Gastrocnemius medialis (tissue), 4 donors: Measurements from ENCODE around the gene LRRK1. TPM values are rescaled to one million over a fixed set of nuclear protein-coding genes. Genes with fewer than 3 reads are reported as not detected.

ENCODE experiments used
- ATAC-seq, 2 donors: fragments of 150-250 bp; one replicate each; pipeline ENCODE4 v1.9.1; 2016
- DNase-seq, 2 donors: peaks; one replicate each; pipeline ENCODE4 v3.0.0-alpha.2; 2019
- H3K27ac ChIP-seq, 4 donors: fragments of 200-600 bp; sonication (generic); 1 replicate in 1 of 4; 2 replicates in 3 of 4; pipeline ENCODE4 v1.5.1; 2016 to 2018; ENCODE audit warnings: mild to moderate bottlenecking in 2 of 4, moderate library complexity in 1 of 4
- H3K27me3 ChIP-seq, 3 donors: fragments of 200-600 bp; sonication (generic) in 2 of 3; 1 replicate in 1 of 3; 2 replicates in 2 of 3; pipeline versions ENCODE4 v1.5.1 to v1.6.0; 2016 to 2019; ENCODE audit warnings: mild to moderate bottlenecking in 1 of 3, moderate library complexity in 1 of 3
- H3K36me3 ChIP-seq, 2 donors: fragments of 200-600 bp; sonication (generic) in 1 of 2; one replicate each; pipeline ENCODE4 v1.5.1; 2017 to 2018
- H3K4me1 ChIP-seq, 2 donors: fragments of 200-600 bp; sonication (generic) in 1 of 2; one replicate each; pipeline ENCODE4 v1.5.1; 2016 to 2017; ENCODE audit warnings: mild to moderate bottlenecking in 2 of 2
- H3K4me3 ChIP-seq, 4 donors: fragments of 200-600 bp; sonication (generic) in 3 of 4; 1 replicate in 1 of 4; 2 replicates in 3 of 4; pipeline ENCODE4 v1.5.1; 2016 to 2019; ENCODE audit warnings: mild to moderate bottlenecking in 2 of 4
- H3K9me3 ChIP-seq, 3 donors: fragments of 200-600 bp; sonication (generic) in 2 of 3; 1 replicate in 1 of 3; 2 replicates in 2 of 3; pipeline ENCODE4 v1.5.1; 2016 to 2019
- POLR2A ChIP-seq, 2 donors: fragments of 450-650 bp; IDR thresholded peaks; one replicate each; pipeline ENCODE4 v1.6.1; 2017; ENCODE audit warnings: antibody characterized with exemption in 2 of 2, mild to moderate bottlenecking in 2 of 2, moderate library complexity in 2 of 2
- in situ Hi-C, 4 donors: fragments of 200-750 bp; cut with MboI; loops; one replicate each; pipeline versions ENCODE4 v1.15.0 to v1.8.0; 2017; ENCODE audit warnings: low sequenced_read_pairs in 4 of 4
- intact Hi-C: fragments of 100-400 bp; cut with DNase I; formaldehyde crosslinking; loops from one replicate; pipeline ENCODE4 v1.15.1; 2023; ENCODE audit warnings: low total_unique reads
- total RNA-seq, 4 donors: library from RNA; depleted of rRNA; stranded (reverse); fragments of >200 nt; gene quantifications; one replicate each; pipeline versions ENCODE4 v1.1.0 to v1.2.3, GENCODE V29; 2016
- TF ChIP-seq, protein P1 (sequence below), 5 experiments: fragments of 450-650 bp in 3 of 5; fragments of 200-600 bp in 2 of 5; sonication (generic) in 2 of 5; IDR thresholded peaks in 4 of 5; conservative IDR thresholded peaks in 1 of 5; 1 replicate in 4 of 5; 2 replicates in 1 of 5; pipeline ENCODE4 v1.5.1; 2016 to 2019; ENCODE audit warnings: antibody characterized with exemption in 5 of 5, mild to moderate bottlenecking in 3 of 5, moderate library complexity in 3 of 5

The LRRK1 gene
- total RNA-seq, 4 donors from 2014 or later: 0.87 to 5.6 (median 1.7) TPM

DNA sequence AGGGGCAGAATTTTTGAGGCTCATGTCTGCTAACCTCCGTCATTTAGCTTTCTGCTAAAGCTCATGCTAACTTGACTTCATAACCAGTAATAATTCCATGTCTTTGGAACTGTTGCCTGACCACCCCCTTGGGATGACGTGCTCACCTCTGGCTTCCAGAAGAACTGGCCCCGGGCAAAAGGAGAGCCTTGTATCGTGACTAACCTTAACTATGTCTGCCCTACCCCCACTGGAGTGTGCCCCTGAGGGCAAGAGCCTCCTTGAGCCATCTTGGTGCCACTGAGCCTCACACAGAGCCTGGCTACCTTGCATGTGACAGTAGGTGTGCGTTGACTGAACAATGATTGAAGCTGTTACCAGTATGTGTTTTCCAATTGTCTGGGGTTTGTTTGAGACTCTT is 4.7 kb downstream of the LRRK1 start:
- ATAC-seq (no peak), DNase-seq (no peak)
- Histone ChIP-seq H3K36me3 (no peaks in the 10 kb centered on the region), H3K4me1 (no peaks in the 10 kb centered on the region), H3K9me3 (no peaks in the 10 kb centered on the region), H3K27me3 (peaks cover 0 to 4% (median under 1%) of the 10 kb centered on the region in 3 donors), H3K27ac (no peak overlapping the region), H3K4me3 (no peak overlapping the region)
- TF ChIP-seq, protein P1, sequence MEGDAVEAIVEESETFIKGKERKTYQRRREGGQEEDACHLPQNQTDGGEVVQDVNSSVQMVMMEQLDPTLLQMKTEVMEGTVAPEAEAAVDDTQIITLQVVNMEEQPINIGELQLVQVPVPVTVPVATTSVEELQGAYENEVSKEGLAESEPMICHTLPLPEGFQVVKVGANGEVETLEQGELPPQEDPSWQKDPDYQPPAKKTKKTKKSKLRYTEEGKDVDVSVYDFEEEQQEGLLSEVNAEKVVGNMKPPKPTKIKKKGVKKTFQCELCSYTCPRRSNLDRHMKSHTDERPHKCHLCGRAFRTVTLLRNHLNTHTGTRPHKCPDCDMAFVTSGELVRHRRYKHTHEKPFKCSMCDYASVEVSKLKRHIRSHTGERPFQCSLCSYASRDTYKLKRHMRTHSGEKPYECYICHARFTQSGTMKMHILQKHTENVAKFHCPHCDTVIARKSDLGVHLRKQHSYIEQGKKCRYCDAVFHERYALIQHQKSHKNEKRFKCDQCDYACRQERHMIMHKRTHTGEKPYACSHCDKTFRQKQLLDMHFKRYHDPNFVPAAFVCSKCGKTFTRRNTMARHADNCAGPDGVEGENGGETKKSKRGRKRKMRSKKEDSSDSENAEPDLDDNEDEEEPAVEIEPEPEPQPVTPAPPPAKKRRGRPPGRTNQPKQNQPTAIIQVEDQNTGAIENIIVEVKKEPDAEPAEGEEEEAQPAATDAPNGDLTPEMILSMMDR (IDR thresholded peaks at IDR 0.05 in 4 of 5, conservative IDR thresholded peaks at IDR 0.05 in 1 of 5): no peak
- TF ChIP-seq POLR2A (IDR thresholded peaks at IDR 0.05): no peak
- intact Hi-C loops: no loop called here
- in situ Hi-C loops: loop anchor here in 3 of 4 donors (10.0 to 25.0 kb wide), 2 partner anchors 81 to 338 kb away; partner anchors contain the start of gene CHSY1 (in 2 of the 3)

DNA sequence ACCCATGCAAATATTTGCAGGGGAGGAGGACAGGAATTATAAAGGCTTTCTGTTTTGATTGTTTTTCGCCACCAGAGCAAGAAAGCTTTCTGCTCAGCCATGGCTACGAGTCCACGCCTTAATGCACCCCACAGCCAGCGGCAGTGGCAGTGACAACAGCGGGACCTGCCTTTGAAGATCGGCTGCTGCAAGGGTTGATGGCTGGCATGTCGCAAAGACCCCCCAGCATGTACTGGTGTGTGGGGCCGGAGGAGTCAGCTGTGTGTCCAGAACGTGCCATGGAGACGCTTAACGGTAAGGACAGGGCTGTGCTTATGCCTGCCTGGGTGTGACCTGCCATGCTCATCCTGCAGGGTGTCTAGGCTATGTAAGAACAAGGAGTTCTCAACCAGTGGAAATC is 5.3 kb downstream of the LRRK1 start:
- ATAC-seq: no peak
- intact Hi-C loops: no loop called here
- in situ Hi-C loops: loop anchor here in 3 of 4 donors (10.0 to 25.0 kb wide), 2 partner anchors 80 to 338 kb away; partner anchors contain the start of gene CHSY1 (in 2 of the 3)

GRCh38 chr15:100925480-100925879 is 6.3 kb downstream of the LRRK1 start:
- no peak for DNase-seq
- intact Hi-C loops (no loop called here), in situ Hi-C loops (loop anchor here in 1 of 4 donors (10.0 kb wide), 1 partner anchor 79 kb away; no protein-coding TSS in a partner anchor)
- Histone ChIP-seq H3K36me3 (no peaks in the 10 kb centered on the region), H3K4me3 (no peak overlapping the region), H3K4me1 (no peaks in the 10 kb centered on the region), H3K27me3 (no peaks in the 10 kb centered on the region), H3K9me3 (no peaks in the 10 kb centered on the region), H3K27ac (no peak overlapping the region)
- no peak for TF ChIP-seq POLR2A (IDR thresholded peaks at IDR 0.05)
- TF ChIP-seq, protein P1 (IDR thresholded peaks at IDR 0.05 in 4 of 5, conservative IDR thresholded peaks at IDR 0.05 in 1 of 5): no peak
- no peak for ATAC-seq

More for the DNA sequence above, 5.3 kb downstream of the LRRK1 start:
- no peak for TF ChIP-seq POLR2A (IDR thresholded peaks at IDR 0.05)
- TF ChIP-seq, protein P1 (IDR thresholded peaks at IDR 0.05 in 4 of 5, conservative IDR thresholded peaks at IDR 0.05 in 1 of 5): no peak
- no peak overlapping the region for H3K27ac ChIP-seq
- DNase-seq: no peak
- H3K4me3 ChIP-seq: no peak overlapping the region
- no peaks in the 10 kb centered on the region for H3K9me3 ChIP-seq
- no peaks in the 10 kb centered on the region for H3K4me1 ChIP-seq
- H3K27me3 ChIP-seq: peaks cover 0 to 4% (median 0%) of the 10 kb centered on the region in 3 donors
- H3K36me3 ChIP-seq: no peaks in the 10 kb centered on the region

DNA sequence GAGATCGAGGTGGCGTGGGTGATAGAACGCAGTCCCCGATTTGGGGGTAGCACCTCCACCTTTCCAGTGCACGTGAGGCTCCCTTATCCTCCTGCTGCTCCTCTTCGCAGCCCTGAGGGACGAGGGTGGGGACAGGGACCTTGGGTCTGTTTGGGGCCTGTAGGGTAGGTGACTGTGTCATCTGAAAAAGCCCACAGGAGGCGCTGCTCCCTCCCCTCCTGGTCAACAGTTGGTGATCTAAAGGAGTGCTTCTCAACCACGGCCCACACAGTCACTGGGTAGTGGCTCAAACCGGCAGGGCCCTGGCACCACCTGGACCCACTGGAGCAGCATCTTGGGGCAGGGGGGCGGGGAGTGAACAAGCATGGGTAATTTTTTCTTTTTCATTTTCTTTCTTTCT is 7.1 kb downstream of the LRRK1 start:
- H3K9me3 ChIP-seq: no peaks in the 10 kb centered on the region
- DNase-seq (no peak), ATAC-seq (no peak)
- intact Hi-C loops: no loop called here
- H3K36me3 ChIP-seq: no peaks in the 10 kb centered on the region
- in situ Hi-C loops: loop anchor here in 1 of 4 donors (10.0 kb wide), 1 partner anchor 79 kb away; no protein-coding TSS in a partner anchor
- H3K4me3 ChIP-seq: no peak overlapping the region
- H3K27ac ChIP-seq: no peak overlapping the region
- TF ChIP-seq, protein P1 (IDR thresholded peaks at IDR 0.05 in 4 of 5, conservative IDR thresholded peaks at IDR 0.05 in 1 of 5): no peak
- TF ChIP-seq POLR2A (IDR thresholded peaks at IDR 0.05): no peak
- no peaks in the 10 kb centered on the region for H3K4me1 ChIP-seq
- no peaks in the 10 kb centered on the region for H3K27me3 ChIP-seq
